Endodermal cell (in vitro differentiated cells): ENCODE results near the gene COL4A5. TPM values are rescaled to one million over a fixed set of nuclear protein-coding genes. Genes with fewer than 3 reads are reported as not detected.
A peak's percentile ranks its signal among the peaks of the same experiment; 100 is the strongest.

Experiments
- DNase-seq: peaks from one replicate; pipeline ENCODE4 v3.0.0-alpha.2; 2017
- H3K27ac ChIP-seq: 2 replicates; pipeline ENCODE4 v1.5.1; 2013; ENCODE audit warnings: mild to moderate bottlenecking, low read depth, low read length, moderate library complexity
- H3K27me3 ChIP-seq: 2 replicates; pipeline ENCODE4 v1.6.1; 2013; ENCODE audit warnings: mild to moderate bottlenecking, low read length, moderate library complexity; ENCODE audit not compliant: insufficient read depth, control insufficient read depth, poor library complexity, severe bottlenecking
- H3K36me3 ChIP-seq: 2 replicates; pipeline ENCODE4 v1.7.0; 2013; ENCODE audit warnings: mild to moderate bottlenecking, low read length, moderate library complexity; ENCODE audit not compliant: control insufficient read depth, insufficient read depth
- H3K4me1 ChIP-seq: one replicate; pipeline ENCODE4 v1.7.0; 2013; ENCODE audit warnings: low read length; ENCODE audit not compliant: control insufficient read depth, insufficient read depth
- H3K4me3 ChIP-seq: 2 replicates; pipeline ENCODE4 v1.5.1; 2013; ENCODE audit warnings: mild to moderate bottlenecking, low read length, moderate library complexity
- H3K9ac ChIP-seq: 2 replicates; pipeline ENCODE4 v1.6.1; 2013; ENCODE audit warnings: mild to moderate bottlenecking, low read length, moderate library complexity; ENCODE audit not compliant: poor library complexity, severe bottlenecking; ENCODE audit errors: extremely low read depth
- H3K9me3 ChIP-seq: 2 replicates; pipeline ENCODE4 v1.6.1; 2013; ENCODE audit warnings: mild to moderate bottlenecking, low read length, moderate library complexity; ENCODE audit not compliant: control insufficient read depth
- H3K27ac Mint-ChIP-seq: 2 replicates; pipeline ENCODE4 v1.8.0; 2020; ENCODE audit warnings: mixed read lengths
- H3K27me3 Mint-ChIP-seq: 2 replicates; pipeline ENCODE4 v1.8.0; 2021; ENCODE audit warnings: mild to moderate bottlenecking, mixed read lengths; ENCODE audit not compliant: insufficient read depth
- H3K36me3 Mint-ChIP-seq: 2 replicates; pipeline ENCODE4 v1.8.0; 2020; ENCODE audit warnings: low read depth, mixed read lengths
- H3K4me1 Mint-ChIP-seq: 2 replicates; pipeline ENCODE4 v1.8.0; 2020; ENCODE audit warnings: mixed read lengths
- H3K4me3 Mint-ChIP-seq: 2 replicates; pipeline ENCODE4 v1.8.0; 2020; ENCODE audit warnings: mild to moderate bottlenecking, moderate library complexity, mixed read lengths
- H3K9me3 Mint-ChIP-seq: 2 replicates; pipeline ENCODE4 v1.8.0; 2020; ENCODE audit warnings: mild to moderate bottlenecking, mixed read lengths
- WGBS, 2 experiments: methylation state at CpG; one replicate each; pipeline versions ENCODE4 v1.1.5 to v1.1.7; 2013; ENCODE audit warnings: missing lambda C conversion rate in 2 of 2, mixed read lengths in 1 of 2; ENCODE audit not compliant: insufficient coverage in 1 of 2, insufficient read length in 1 of 2; 5-methylcytosine and 5-hydroxymethylcytosine counted together
- total RNA-seq, 2 donors: library from RNA; stranded (reverse); fragmentation: NEBNext Ultra II Directional in 1 of 2; extraction: Animal tissue kit (Norgen Biotek cat#: 25700) in 1 of 2; gene quantifications; 2 replicates in 1 of 2; 3 replicates in 1 of 2; pipeline ENCODE4 v1.2.1, GENCODE V29; 2021
- TF ChIP-seq, protein P1 (sequence below): fragments of 200-600 bp; sonication (generic); conservative IDR thresholded peaks from 2 replicates; pipeline ENCODE4 v1.5.0; 2021; ENCODE audit warnings: antibody characterized with exemption, mild to moderate bottlenecking

The COL4A5 gene
- total RNA-seq, 2 donors from 2014 or later, result 212 to 365 TPM

DNA sequence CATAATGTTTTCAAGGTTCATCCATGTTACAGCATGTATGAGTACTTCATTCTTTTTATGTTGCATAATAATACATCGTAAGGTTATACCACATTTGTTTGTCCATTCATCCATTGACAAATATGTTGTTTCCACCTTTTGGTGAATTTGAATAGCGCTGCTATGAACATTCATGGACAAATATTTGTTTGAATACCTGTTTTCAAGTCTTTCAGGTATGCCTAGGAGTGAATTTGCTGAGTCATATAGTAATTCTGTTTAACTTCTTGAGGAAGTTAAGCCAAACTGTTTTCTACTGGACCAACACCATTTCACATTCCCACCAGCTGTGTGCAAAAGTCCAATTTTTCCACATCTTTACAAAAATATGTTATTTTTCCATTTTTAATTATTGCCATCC lies 265.2 kb downstream of the COL4A5 start:
- H3K9ac ChIP-seq, result no peak overlapping the region
- DNase-seq, result no peak
- H3K27ac ChIP-seq, result no peak overlapping the region
- Mint-ChIP-seq H3K4me3 (no peak overlapping the region), H3K27ac (no peak overlapping the region), H3K9me3 (no peaks in the 10 kb centered on the region), H3K4me1 (peaks cover 6% of the 10 kb centered on the region), H3K36me3 (no peaks in the 10 kb centered on the region), H3K27me3 (no peaks in the 10 kb centered on the region)
- no peaks in the 10 kb centered on the region for H3K36me3 ChIP-seq
- 100% methylated on average over 1 of the region's 2 CpGs; no CpG with 5 or more reads in 1 of the 2 experiments for WGBS, 2 experiments
- no peaks in the 10 kb centered on the region for H3K9me3 ChIP-seq
- no peak overlapping the region for H3K4me3 ChIP-seq
- peaks cover 3% of the 10 kb centered on the region for H3K4me1 ChIP-seq
- TF ChIP-seq, protein P1, sequence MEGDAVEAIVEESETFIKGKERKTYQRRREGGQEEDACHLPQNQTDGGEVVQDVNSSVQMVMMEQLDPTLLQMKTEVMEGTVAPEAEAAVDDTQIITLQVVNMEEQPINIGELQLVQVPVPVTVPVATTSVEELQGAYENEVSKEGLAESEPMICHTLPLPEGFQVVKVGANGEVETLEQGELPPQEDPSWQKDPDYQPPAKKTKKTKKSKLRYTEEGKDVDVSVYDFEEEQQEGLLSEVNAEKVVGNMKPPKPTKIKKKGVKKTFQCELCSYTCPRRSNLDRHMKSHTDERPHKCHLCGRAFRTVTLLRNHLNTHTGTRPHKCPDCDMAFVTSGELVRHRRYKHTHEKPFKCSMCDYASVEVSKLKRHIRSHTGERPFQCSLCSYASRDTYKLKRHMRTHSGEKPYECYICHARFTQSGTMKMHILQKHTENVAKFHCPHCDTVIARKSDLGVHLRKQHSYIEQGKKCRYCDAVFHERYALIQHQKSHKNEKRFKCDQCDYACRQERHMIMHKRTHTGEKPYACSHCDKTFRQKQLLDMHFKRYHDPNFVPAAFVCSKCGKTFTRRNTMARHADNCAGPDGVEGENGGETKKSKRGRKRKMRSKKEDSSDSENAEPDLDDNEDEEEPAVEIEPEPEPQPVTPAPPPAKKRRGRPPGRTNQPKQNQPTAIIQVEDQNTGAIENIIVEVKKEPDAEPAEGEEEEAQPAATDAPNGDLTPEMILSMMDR, result no peak
- no peaks in the 10 kb centered on the region for H3K27me3 ChIP-seq

DNA sequence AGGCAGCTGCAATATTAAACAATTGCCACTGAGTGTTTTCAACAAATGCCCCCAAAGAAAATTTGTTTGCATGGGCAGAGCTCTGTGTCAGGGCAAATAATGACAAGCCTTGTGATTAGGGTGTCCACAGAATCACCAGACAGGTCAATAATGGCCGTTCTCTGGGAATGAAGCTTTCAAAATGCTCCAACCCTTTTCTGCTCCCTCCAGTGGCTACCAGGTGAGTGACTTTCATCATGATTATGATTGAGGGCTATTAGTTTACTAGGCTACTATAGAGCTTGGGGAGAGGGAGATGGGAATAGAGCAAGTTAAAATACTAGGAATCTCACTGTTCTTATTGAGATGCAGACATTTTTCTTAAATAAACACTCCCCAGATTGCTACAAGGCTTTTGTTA lies 273.2 kb downstream of the COL4A5 start:
- Histone ChIP-seq H3K36me3 (no peaks in the 10 kb centered on the region), H3K9ac (no peak overlapping the region), H3K27me3 (no peaks in the 10 kb centered on the region), H3K9me3 (peaks cover 8% of the 10 kb centered on the region), H3K4me1 (no peaks in the 10 kb centered on the region), H3K4me3 (no peak overlapping the region), H3K27ac (no peak overlapping the region)
- Mint-ChIP-seq H3K36me3 (no peaks in the 10 kb centered on the region), H3K4me1 (peaks cover 6% of the 10 kb centered on the region), H3K4me3 (no peak overlapping the region), H3K27ac (no peak overlapping the region), H3K9me3 (peaks cover 14% of the 10 kb centered on the region), H3K27me3 (no peaks in the 10 kb centered on the region)
- WGBS, 2 experiments, result 75 to 80% methylated on average over 1 of the region's 1 CpG
- TF ChIP-seq, protein P1, result peak; percentile 55
- no peak for DNase-seq

DNA sequence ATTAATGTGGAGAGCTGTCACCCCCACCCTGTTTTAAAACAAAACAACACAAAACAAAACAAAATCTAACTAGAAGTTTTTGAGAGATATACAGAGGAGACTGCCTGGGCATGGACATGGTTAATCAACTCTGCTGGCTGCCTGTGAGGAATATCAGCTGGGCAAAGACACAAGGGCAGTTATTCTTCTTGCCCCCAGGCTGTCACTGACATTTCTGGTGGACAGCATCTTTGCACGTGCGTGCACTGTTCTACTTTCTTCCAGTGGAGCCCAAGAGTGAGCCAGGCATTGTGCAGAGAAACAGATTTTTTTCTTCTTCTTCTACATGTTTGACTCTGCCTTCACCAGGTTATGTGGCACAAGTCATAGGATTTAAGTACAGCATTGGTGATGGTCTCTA lies 282.9 kb downstream of the COL4A5 start:
- no peaks in the 10 kb centered on the region for H3K9me3 Mint-ChIP-seq
- no peak overlapping the region for H3K27ac ChIP-seq
- H3K27ac Mint-ChIP-seq, result no peak overlapping the region
- H3K27me3 Mint-ChIP-seq, result no peaks in the 10 kb centered on the region
- WGBS, 2 experiments, result 95% methylated on average over 2 of the region's 2 CpGs; no CpG with 5 or more reads in 1 of the 2 experiments
- no peak overlapping the region for H3K4me3 ChIP-seq
- no peak overlapping the region for H3K4me3 Mint-ChIP-seq
- peaks cover 2% of the 10 kb centered on the region for H3K36me3 Mint-ChIP-seq
- no peaks in the 10 kb centered on the region for H3K27me3 ChIP-seq
- no peaks in the 10 kb centered on the region for H3K4me1 ChIP-seq
- H3K9ac ChIP-seq, result no peak overlapping the region
- DNase-seq, result no peak
- H3K36me3 ChIP-seq, result no peaks in the 10 kb centered on the region
- peaks cover 18% of the 10 kb centered on the region for H3K4me1 Mint-ChIP-seq
- TF ChIP-seq, protein P1, result no peak
- H3K9me3 ChIP-seq, result no peaks in the 10 kb centered on the region
